ENCODE results near the gene ZNF385C.

Gene ZNF385C

DNA sequence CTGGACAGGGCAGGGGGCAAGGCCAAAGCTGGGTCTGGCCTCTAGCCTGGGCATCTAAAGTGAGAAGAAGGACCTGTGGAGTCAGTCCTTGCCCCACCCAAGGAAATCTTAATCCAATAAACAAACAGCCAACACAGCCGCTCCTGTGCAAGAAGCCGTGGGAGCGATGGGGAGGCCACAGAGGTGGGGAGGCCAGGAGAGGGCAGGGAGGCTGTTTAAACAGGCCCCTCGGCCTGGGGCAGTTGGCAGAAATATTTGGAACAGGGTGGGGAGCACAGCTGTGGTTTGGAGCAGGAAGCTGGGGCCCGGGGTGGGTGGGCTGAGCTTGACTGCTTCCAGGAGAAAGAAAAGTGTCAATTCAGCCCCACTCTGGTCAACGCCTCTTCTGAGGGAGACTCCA is 5.3 kb downstream of the ZNF385C start:
- TF ChIP-seq, protein P1, sequence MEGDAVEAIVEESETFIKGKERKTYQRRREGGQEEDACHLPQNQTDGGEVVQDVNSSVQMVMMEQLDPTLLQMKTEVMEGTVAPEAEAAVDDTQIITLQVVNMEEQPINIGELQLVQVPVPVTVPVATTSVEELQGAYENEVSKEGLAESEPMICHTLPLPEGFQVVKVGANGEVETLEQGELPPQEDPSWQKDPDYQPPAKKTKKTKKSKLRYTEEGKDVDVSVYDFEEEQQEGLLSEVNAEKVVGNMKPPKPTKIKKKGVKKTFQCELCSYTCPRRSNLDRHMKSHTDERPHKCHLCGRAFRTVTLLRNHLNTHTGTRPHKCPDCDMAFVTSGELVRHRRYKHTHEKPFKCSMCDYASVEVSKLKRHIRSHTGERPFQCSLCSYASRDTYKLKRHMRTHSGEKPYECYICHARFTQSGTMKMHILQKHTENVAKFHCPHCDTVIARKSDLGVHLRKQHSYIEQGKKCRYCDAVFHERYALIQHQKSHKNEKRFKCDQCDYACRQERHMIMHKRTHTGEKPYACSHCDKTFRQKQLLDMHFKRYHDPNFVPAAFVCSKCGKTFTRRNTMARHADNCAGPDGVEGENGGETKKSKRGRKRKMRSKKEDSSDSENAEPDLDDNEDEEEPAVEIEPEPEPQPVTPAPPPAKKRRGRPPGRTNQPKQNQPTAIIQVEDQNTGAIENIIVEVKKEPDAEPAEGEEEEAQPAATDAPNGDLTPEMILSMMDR (IDR thresholded peaks at IDR 0.05; ENCODE audit: low read depth, low read length): no peak
- DNase-seq (ENCODE audit: extremely low read depth, low read depth): no peak

DNA sequence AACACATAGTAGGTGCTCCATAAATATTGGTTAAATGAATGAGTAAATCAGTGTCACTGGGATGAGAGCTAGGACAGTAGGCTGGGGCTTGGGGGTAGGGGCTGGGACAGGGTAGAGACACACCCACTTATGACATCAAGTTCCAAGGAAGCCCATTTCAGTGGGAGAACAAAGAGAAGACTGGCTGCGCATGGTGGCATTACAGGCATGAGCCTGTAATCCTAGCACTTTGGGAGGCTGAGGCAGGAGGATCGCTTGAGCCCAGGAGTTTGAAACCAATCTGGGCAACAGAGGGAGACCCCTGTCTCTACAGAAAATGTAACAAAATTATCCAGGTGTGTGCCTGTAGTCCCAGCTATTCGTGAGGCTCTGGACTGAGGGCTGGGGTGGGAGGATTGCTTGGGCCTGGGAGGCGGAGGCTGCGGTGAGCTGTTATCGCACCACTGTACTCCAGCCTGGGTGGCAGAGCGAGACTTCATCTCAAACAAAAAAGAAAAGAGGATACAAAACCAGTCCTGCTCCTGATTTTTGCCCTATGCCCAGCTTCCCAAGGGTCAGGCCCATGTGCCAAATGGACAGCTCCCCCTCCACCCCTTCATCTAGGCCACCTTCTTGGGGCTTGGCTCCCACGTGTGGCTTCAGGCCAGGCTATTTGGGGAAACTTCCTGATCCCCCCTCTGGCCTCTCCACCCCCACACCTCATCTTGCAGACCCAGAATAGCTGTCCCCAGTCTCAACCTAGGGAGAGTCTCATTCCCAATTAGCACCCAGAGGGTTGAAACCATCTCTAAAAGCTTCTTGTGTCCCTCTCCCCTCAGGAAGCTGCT is 7.1 kb downstream of the ZNF385C start:
- TF ChIP-seq, protein P1 (IDR thresholded peaks at IDR 0.05; ENCODE audit: low read depth, low read length): no peak
- no peak for DNase-seq (ENCODE audit: extremely low read depth, low read depth)

DNA sequence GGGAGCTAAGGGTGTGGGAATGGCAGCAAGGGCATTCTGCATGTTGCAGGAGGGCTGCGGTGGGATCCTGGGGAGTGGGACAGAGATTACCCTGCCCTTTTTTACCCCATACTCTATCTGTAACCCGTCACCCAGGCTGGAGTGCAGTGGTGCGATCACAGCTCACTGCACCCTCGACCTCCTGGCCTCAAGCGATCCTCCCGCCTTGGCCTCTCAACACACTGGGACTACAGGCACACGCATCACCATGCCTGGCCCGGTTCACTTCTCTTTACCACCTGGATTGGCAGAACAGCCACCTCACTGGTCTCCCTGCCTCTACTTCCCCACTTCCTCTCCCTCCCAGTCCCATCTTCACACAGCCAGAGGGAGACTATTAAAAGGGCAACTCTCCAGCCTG is 9.5 kb downstream of the ZNF385C start:
- TF ChIP-seq, protein P1 (IDR thresholded peaks at IDR 0.05; ENCODE audit: low read depth, low read length): no peak
- DNase-seq (ENCODE audit: extremely low read depth, low read depth): no peak

DNA sequence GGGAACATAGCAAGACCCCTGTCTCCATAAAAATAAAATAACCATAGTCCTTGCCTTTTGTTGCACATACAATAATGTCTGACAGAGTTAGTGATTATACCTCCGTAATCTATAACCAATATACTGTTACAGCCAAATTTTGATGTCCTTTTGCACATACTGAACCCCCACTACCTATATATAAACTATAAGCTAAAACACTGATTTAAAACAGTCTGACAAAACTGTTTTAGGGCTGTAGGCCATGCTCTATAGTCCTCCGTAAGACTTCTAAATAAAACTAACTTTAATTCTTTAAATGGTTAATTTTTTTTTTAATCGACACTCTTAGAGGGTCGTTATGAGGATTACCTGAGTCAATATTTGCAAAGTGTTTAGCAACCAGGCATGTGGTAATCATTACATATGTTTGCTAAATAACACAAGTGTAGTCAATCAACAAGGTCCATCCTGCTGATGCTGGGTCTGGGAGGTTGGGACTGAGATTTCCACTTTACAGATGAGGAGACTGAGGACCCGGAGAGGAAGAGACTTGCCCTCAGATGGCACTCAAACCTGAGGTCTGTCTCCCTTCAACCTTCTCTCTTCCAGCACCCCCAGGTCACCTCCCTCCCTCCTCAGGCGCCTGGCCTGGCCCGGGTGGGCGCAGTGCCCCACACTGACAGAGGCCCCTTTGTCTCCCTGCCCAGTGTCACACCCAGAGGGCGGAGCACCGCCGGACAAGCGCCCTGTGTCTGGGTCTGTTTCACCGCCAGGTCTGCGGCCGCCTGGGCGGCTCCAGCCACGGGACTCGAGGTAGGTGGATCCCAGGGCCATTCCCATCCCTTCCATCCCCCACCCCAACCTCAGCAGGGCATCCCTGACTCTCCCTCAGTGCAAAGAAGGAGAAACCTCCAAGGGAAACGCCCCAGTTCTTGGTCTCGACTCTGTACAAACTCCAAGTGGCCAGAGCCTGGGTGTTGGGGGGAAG is 10.3 kb downstream of the ZNF385C start:
- TF ChIP-seq, protein P1 (IDR thresholded peaks at IDR 0.05; ENCODE audit: low read depth, low read length): no peak
- no peak for DNase-seq (ENCODE audit: extremely low read depth, low read depth)

DNA sequence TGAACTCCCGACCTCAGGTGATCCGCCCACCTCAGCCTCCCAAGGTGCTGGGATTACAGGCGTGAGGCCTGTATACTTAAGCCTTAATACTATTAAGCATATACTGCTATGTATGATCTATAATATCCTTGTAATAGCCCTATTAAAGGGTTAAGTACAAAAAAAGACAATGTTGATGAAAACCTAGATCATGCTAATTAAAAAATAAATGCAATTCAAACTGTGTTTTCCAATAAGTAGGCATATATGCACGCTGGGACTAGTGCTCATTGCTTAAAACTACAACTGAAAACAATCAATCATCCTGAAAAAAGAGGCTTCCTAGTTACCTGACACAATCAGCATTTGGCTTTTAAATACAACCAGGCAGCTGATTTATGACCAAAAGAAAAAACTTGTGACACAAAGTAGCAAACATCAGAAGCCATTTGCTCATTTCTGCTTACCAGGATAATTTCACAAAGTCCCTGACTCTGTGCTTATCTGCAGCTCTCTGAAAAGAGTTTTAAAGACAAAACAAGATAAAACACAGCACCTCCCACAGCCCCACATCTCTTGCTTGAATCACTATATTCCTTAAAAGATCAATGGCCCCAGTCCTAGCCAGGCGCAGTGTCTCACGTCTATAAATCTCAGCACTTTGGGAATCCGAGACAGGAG is 11.1 kb downstream of the ZNF385C start:
- DNase-seq (ENCODE audit: extremely low read depth, low read depth): no peak

DNA sequence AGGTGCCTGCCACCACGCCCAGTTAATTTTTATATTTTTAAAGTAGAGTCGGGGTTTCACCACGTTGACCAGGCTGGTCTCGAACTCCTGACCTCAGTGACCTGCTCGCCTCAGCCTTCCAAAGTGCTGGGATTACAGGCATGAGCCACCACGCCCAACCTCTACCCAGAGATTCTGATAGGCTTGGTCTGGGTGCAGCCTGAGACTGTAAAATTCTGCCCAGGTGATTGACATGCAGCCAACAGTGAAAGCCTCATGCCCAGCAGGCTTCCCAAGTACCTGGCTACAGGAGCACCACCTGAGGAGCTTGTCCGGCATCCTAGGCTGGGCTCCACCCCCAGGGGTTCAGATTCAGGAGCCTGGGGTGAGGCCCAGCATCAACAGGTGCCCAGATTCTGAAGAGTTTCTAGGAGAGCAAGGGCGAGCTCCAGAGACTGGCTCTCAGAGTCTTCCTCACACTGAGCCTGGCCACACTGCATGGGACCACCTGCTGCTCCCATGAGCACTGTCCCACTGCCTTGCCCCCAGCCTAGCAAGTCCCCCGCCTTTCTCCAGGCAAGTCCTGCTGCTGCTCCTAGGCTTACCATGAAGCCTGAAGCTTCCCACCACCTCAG is 16.6 kb downstream of the ZNF385C start:
- TF ChIP-seq, protein P1 (IDR thresholded peaks at IDR 0.05; ENCODE audit: low read depth, low read length): no peak
- no peak for DNase-seq (ENCODE audit: extremely low read depth, low read depth)

More for the DNA sequence above, 11.1 kb downstream of the ZNF385C start:
- TF ChIP-seq, protein P1 (IDR thresholded peaks at IDR 0.05; ENCODE audit: low read depth, low read length): no peak
